K562 (cell line): Measurements from ENCODE around the gene GDF9. TPM values are rescaled to one million over a fixed set of nuclear protein-coding genes. Genes with fewer than 3 reads are reported as not detected.

ENCODE experiments used
- CCAR2 ChIP-seq: fragments of 200-400 bp; formaldehyde crosslinking; IDR thresholded peaks from 2 replicates; pipeline ENCODE4 v1.6.1; 2017; ENCODE audit warnings: mild to moderate bottlenecking, low read depth, low read length
- COPS2 ChIP-seq: fragments of 450-650 bp; conservative IDR thresholded peaks from 2 replicates; pipeline ENCODE4 v1.6.1; 2016; ENCODE audit warnings: mild to moderate bottlenecking, moderate library complexity
- FOXP1 ChIP-seq: sonication (generic); formaldehyde crosslinking; IDR thresholded peaks from 2 replicates; pipeline ENCODE4 v1.8.0; 2022; ENCODE audit warnings: mild to moderate bottlenecking, missing genetic modification reagents
- HBP1 ChIP-seq: fragments of 450-650 bp; formaldehyde crosslinking; IDR thresholded peaks from 2 replicates; pipeline ENCODE4 v1.4.0; 2022; ENCODE audit warnings: missing genetic modification characterization
- KAT2B ChIP-seq: IDR thresholded peaks from one replicate; pipeline ENCODE4 v1.6.1; 2012; ENCODE audit warnings: low read depth, mild to moderate bottlenecking, control low read depth, inconsistent platforms, low read length, moderate library complexity
- MAFK ChIP-seq: IDR thresholded peaks from 2 replicates; pipeline ENCODE4 v1.6.1; 2011; ENCODE audit warnings: low read length, improper control_type of control experiment
- PCBP1 ChIP-seq: fragments of 200-400 bp; formaldehyde crosslinking; IDR thresholded peaks from 2 replicates; pipeline ENCODE4 v1.6.1; 2018; ENCODE audit warnings: mild to moderate bottlenecking, low read depth, low read length; ENCODE audit not compliant: poor library complexity, severe bottlenecking
- TARDBP ChIP-seq: fragments of 450-650 bp; IDR thresholded peaks from 2 replicates; pipeline ENCODE4 v1.6.1; 2016
- TEAD4 ChIP-seq, 2 experiments: sonication (generic) in 1 of 2; formaldehyde crosslinking in 1 of 2; IDR thresholded peaks; 2 replicates each; pipeline versions ENCODE4 v1.6.1 to v1.8.0; 2012 to 2022; ENCODE audit warnings: borderline replicate concordance in 1 of 2, inconsistent platforms in 1 of 2, low read length in 1 of 2, mild to moderate bottlenecking in 1 of 2, missing genetic modification reagents in 1 of 2
- ZNF785 ChIP-seq: fragments of 250-450 bp; sonication (Bioruptor Pico); IDR thresholded peaks from 2 replicates; pipeline ENCODE4 v1.4.0; 2020; ENCODE audit warnings: mild to moderate bottlenecking
- polyA plus RNA-seq, 8 experiments: library from polyadenylated mRNA; depleted of rRNA in 4 of 8; stranded (reverse) in 5 of 8; unstranded in 3 of 8; fragments of >200 nt; fragmentation: Nextera tagmentation in 2 of 8; fragmentation: Illumina TruSeq in 1 of 8; extraction: Ambion mirVana in 2 of 8; extraction: Trizol in 1 of 8; gene quantifications; 2 replicates each; pipeline versions ENCODE4 v1.2.1 to v1.2.3, GENCODE V29; 2011 to 2014; ENCODE audit warnings: inconsistent platforms in 1 of 8, missing spikeins in 1 of 8
- total RNA-seq, 7 experiments: library from RNA; depleted of rRNA in 6 of 7; stranded (reverse); fragments of >200 nt in 6 of 7; fragmentation: Illumina TruSeq in 2 of 7; extraction: Trizol in 2 of 7; gene quantifications; 2 replicates each; pipeline versions ENCODE4 v1.2.1 to v1.2.3, GENCODE V29; 2011 to 2021; ENCODE audit warnings: low replicate concordance in 1 of 7
- TF ChIP-seq, protein P1 (sequence below): fragments of 250-450 bp; sonication (Bioruptor Pico); IDR thresholded peaks from 2 replicates; pipeline ENCODE4 v1.5.0; 2022; ENCODE audit warnings: mild to moderate bottlenecking
- TF ChIP-seq, protein P2 (sequence below): fragments of 200-600 bp; sonication (generic); IDR thresholded peaks from one replicate; pipeline ENCODE4 v1.6.1; 2012; ENCODE audit warnings: mild to moderate bottlenecking, low read depth, low read length, inconsistent platforms

GDF9 gene
- total and polyA plus RNA-seq, 9 of the 15 experiments (the other 6 are each of a cell fraction or from before 2014, with no cell fraction given), result 0.10 to 0.70 (median 0.20) TPM; not detected in 1

DNA sequence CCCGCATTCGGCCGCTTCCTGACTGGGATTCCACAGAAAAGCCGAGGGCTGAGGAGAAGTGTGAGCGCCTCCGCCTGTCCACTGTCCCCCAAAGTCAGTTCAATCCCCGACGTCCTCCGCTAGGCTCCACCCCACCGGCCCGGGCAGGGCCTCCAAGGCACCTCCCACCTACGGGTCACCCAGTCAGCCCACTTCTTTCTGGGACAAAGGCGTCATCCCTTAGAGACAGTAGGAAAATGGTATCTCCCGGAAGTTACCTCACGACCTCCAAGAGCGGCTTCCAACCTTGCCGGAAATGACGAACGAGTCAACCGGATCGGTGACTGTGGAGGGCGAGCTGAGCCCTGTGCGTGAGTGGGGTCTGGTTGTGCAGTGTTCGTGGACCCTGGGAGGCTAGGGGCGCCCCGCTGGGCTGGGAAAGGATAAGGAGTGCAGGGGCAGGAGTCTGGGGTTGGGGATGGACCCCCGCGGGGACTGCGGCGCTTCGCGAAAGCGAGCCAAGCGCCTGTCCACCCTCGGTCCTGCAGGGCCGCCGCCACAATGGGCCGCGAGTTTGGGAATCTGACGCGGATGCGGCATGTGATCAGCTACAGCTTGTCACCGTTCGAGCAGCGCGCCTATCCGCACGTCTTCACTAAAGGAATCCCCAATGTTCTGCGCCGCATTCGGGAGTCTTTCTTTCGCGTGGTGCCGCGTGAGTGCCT lies at the start of gene GDF9, which contains the start of gene UQCRQ (continued):
- TF ChIP-seq, protein P1, sequence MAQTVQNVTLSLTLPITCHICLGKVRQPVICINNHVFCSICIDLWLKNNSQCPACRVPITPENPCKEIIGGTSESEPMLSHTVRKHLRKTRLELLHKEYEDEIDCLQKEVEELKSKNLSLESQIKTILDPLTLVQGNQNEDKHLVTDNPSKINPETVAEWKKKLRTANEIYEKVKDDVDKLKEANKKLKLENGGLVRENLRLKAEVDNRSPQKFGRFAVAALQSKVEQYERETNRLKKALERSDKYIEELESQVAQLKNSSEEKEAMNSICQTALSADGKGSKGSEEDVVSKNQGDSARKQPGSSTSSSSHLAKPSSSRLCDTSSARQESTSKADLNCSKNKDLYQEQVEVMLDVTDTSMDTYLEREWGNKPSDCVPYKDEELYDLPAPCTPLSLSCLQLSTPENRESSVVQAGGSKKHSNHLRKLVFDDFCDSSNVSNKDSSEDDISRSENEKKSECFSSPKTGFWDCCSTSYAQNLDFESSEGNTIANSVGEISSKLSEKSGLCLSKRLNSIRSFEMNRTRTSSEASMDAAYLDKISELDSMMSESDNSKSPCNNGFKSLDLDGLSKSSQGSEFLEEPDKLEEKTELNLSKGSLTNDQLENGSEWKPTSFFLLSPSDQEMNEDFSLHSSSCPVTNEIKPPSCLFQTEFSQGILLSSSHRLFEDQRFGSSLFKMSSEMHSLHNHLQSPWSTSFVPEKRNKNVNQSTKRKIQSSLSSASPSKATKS (CRISPR knock-in tag), result no peak
- TF ChIP-seq ZNF785 (CRISPR knock-in tag), result no peak
- TF ChIP-seq COPS2, result no peak
- no peak for TF ChIP-seq HBP1 (CRISPR knock-in tag)
- no peak for TF ChIP-seq CCAR2
- no peak; the same call in 1 of the 2 replicates for TF ChIP-seq FOXP1 (CRISPR knock-in tag)
- TF ChIP-seq TEAD4 (IDR thresholded peaks at IDR 0.05; ENCODE audit: low read length), result 0 out of 2 replicates have a peak, but pooled peaks have one; percentile 4
- no peak for TF ChIP-seq TEAD4 (CRISPR knock-in tag; IDR thresholded peaks at IDR 0.05; ENCODE audit: borderline replicate concordance)
- peak; percentile 4; the same call in 1 of the 2 replicates for TF ChIP-seq MAFK
- TF ChIP-seq KAT2B, result no peak
- TF ChIP-seq, protein P2, sequence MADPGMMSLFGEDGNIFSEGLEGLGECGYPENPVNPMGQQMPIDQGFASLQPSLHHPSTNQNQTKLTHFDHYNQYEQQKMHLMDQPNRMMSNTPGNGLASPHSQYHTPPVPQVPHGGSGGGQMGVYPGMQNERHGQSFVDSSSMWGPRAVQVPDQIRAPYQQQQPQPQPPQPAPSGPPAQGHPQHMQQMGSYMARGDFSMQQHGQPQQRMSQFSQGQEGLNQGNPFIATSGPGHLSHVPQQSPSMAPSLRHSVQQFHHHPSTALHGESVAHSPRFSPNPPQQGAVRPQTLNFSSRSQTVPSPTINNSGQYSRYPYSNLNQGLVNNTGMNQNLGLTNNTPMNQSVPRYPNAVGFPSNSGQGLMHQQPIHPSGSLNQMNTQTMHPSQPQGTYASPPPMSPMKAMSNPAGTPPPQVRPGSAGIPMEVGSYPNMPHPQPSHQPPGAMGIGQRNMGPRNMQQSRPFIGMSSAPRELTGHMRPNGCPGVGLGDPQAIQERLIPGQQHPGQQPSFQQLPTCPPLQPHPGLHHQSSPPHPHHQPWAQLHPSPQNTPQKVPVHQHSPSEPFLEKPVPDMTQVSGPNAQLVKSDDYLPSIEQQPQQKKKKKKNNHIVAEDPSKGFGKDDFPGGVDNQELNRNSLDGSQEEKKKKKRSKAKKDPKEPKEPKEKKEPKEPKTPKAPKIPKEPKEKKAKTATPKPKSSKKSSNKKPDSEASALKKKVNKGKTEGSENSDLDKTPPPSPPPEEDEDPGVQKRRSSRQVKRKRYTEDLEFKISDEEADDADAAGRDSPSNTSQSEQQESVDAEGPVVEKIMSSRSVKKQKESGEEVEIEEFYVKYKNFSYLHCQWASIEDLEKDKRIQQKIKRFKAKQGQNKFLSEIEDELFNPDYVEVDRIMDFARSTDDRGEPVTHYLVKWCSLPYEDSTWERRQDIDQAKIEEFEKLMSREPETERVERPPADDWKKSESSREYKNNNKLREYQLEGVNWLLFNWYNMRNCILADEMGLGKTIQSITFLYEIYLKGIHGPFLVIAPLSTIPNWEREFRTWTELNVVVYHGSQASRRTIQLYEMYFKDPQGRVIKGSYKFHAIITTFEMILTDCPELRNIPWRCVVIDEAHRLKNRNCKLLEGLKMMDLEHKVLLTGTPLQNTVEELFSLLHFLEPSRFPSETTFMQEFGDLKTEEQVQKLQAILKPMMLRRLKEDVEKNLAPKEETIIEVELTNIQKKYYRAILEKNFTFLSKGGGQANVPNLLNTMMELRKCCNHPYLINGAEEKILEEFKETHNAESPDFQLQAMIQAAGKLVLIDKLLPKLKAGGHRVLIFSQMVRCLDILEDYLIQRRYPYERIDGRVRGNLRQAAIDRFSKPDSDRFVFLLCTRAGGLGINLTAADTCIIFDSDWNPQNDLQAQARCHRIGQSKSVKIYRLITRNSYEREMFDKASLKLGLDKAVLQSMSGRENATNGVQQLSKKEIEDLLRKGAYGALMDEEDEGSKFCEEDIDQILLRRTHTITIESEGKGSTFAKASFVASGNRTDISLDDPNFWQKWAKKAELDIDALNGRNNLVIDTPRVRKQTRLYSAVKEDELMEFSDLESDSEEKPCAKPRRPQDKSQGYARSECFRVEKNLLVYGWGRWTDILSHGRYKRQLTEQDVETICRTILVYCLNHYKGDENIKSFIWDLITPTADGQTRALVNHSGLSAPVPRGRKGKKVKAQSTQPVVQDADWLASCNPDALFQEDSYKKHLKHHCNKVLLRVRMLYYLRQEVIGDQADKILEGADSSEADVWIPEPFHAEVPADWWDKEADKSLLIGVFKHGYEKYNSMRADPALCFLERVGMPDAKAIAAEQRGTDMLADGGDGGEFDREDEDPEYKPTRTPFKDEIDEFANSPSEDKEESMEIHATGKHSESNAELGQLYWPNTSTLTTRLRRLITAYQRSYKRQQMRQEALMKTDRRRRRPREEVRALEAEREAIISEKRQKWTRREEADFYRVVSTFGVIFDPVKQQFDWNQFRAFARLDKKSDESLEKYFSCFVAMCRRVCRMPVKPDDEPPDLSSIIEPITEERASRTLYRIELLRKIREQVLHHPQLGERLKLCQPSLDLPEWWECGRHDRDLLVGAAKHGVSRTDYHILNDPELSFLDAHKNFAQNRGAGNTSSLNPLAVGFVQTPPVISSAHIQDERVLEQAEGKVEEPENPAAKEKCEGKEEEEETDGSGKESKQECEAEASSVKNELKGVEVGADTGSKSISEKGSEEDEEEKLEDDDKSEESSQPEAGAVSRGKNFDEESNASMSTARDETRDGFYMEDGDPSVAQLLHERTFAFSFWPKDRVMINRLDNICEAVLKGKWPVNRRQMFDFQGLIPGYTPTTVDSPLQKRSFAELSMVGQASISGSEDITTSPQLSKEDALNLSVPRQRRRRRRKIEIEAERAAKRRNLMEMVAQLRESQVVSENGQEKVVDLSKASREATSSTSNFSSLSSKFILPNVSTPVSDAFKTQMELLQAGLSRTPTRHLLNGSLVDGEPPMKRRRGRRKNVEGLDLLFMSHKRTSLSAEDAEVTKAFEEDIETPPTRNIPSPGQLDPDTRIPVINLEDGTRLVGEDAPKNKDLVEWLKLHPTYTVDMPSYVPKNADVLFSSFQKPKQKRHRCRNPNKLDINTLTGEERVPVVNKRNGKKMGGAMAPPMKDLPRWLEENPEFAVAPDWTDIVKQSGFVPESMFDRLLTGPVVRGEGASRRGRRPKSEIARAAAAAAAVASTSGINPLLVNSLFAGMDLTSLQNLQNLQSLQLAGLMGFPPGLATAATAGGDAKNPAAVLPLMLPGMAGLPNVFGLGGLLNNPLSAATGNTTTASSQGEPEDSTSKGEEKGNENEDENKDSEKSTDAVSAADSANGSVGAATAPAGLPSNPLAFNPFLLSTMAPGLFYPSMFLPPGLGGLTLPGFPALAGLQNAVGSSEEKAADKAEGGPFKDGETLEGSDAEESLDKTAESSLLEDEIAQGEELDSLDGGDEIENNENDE, result no peak
- 0 out of 2 replicates have a peak, but pooled peaks have one; percentile 42 for TF ChIP-seq TARDBP
- no peak for TF ChIP-seq PCBP1
